Kidney (tissue), 14 donors: ENCODE results near the gene STK32B. TPM values are rescaled to one million over a fixed set of nuclear protein-coding genes. Genes with fewer than 3 reads are reported as not detected.

ENCODE experiments used
- DNase-seq, 5 donors: peaks; one replicate each; pipeline ENCODE4 v3.0.0-alpha.2; 2013 to 2020
- FAIRE-seq: peaks from 2 replicates; lab custom pipeline; 2012; peaks lifted over from hg19 to GRCh38; lab: Jason Lieb, UNC
- H3K27ac ChIP-seq, 2 donors: one replicate each; pipeline ENCODE4 v1.7.0; 2013; ENCODE audit warnings: low read depth in 2 of 2, low read length in 2 of 2, inconsistent platforms in 1 of 2
- H3K27me3 ChIP-seq: one replicate; pipeline ENCODE4 v1.7.1; 2013; ENCODE audit warnings: low read length, inconsistent platforms; ENCODE audit not compliant: control insufficient read depth, insufficient read depth
- H3K36me3 ChIP-seq, 3 donors: one replicate each; pipeline versions ENCODE4 v1.7.0 to v1.7.1; 2013; ENCODE audit warnings: low read length in 3 of 3, control low read depth in 1 of 3, inconsistent platforms in 1 of 3; ENCODE audit not compliant: insufficient read depth in 3 of 3, control insufficient read depth in 2 of 3
- H3K4me1 ChIP-seq, 3 donors: one replicate each; pipeline versions ENCODE4 v1.7.0 to v1.7.1; 2013; ENCODE audit warnings: low read length in 3 of 3, inconsistent platforms in 1 of 3, low read depth in 1 of 3; ENCODE audit not compliant: control insufficient read depth in 2 of 3, insufficient read depth in 2 of 3
- H3K4me3 ChIP-seq, 3 donors: one replicate each; pipeline versions ENCODE4 v1.7.0 to v1.8.1; 2013; ENCODE audit warnings: low read length in 3 of 3, control low read depth in 1 of 3, inconsistent platforms in 1 of 3
- H3K9ac ChIP-seq, 3 donors: one replicate each; pipeline versions ENCODE4 v1.7.0 to v1.7.1; 2013; ENCODE audit warnings: low read length in 3 of 3, control low read depth in 1 of 3, inconsistent platforms in 1 of 3
- H3K9me3 ChIP-seq, 3 donors: one replicate each; pipeline versions ENCODE4 v1.7.0 to v1.7.1; 2013; ENCODE audit warnings: low read length in 3 of 3, control low read depth in 1 of 3, inconsistent platforms in 1 of 3; ENCODE audit not compliant: control insufficient read depth in 2 of 3, insufficient read depth in 1 of 3
- intact Hi-C: fragments of 100-400 bp; cut with DNase I; formaldehyde crosslinking; loops from one replicate; pipeline ENCODE4 v1.11.1; 2022
- polyA plus RNA-seq: library from polyadenylated mRNA; stranded (reverse); fragments of 350-450 nt; fragmentation: Illumina TruSeq; extraction: RNeasy Lipid Tissue Mini Kit (QIAGEN cat#74804); gene quantifications from one replicate; pipeline ENCODE4 v1.2.3, GENCODE V29; 2014; ENCODE audit warnings: low read depth, low replicate concordance; ENCODE audit not compliant: insufficient read depth
- total RNA-seq: library from RNA; stranded (reverse); fragmentation: NEBNext Ultra II Directional; extraction: Animal tissue kit (Norgen Biotek cat#: 25700); gene quantifications from one replicate; pipeline ENCODE4 v1.2.1, GENCODE V29; 2021
- TF ChIP-seq, protein P1 (sequence below): IDR thresholded peaks from 3 replicates; pipeline ENCODE4 v1.5.1; 2012; ENCODE audit warnings: mild to moderate bottlenecking, moderate library complexity, borderline replicate concordance; ENCODE audit not compliant: insufficient read depth; ENCODE audit errors: extremely low read depth
- donor health status: control.
- donor health status: control.
- donor health status: control.
- donor health status: control.
- donor health status: control.
- donor health status: DM: yes; HTN: yes; CAD: no.
- donor health status: Normal renal cell carcinoma (clear cell type).

The STK32B gene
- total and polyA plus RNA-seq, 2 donors from 2014 or later = 18.1 to 18.2 TPM

DNA sequence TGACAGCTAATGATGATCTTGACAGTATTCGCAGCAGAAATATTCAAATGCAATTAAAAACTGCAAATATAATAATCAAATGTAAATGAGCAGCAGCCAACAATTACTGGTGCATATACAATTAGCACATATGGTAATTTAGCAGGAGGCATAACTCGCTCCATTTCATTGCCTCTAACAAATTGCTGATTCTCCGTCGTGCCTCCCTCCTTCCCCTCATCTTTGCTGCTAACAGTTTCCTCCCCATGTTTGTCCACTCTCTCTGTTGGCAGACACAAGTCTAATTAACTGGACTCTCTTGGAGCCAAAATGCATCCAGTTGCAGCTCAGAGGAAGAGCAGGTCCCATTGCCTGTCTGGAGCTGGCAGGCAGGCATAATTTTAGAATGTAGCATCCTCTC, 210.6 kb downstream of the STK32B start:
- intact Hi-C loops = no loop called here
- no peak overlapping the region for H3K4me3 ChIP-seq
- no peaks in the 10 kb centered on the region for H3K4me1 ChIP-seq
- H3K27ac ChIP-seq = no peak overlapping the region
- TF ChIP-seq, protein P1, sequence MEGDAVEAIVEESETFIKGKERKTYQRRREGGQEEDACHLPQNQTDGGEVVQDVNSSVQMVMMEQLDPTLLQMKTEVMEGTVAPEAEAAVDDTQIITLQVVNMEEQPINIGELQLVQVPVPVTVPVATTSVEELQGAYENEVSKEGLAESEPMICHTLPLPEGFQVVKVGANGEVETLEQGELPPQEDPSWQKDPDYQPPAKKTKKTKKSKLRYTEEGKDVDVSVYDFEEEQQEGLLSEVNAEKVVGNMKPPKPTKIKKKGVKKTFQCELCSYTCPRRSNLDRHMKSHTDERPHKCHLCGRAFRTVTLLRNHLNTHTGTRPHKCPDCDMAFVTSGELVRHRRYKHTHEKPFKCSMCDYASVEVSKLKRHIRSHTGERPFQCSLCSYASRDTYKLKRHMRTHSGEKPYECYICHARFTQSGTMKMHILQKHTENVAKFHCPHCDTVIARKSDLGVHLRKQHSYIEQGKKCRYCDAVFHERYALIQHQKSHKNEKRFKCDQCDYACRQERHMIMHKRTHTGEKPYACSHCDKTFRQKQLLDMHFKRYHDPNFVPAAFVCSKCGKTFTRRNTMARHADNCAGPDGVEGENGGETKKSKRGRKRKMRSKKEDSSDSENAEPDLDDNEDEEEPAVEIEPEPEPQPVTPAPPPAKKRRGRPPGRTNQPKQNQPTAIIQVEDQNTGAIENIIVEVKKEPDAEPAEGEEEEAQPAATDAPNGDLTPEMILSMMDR = no peak
- H3K9ac ChIP-seq = no peak overlapping the region
- peaks cover 0 to 2% (median 0%) of the 10 kb centered on the region in 3 donors for H3K9me3 ChIP-seq
- FAIRE-seq (no peak), DNase-seq (no peak)
- H3K36me3 ChIP-seq = no peaks in the 10 kb centered on the region
- no peaks in the 10 kb centered on the region for H3K27me3 ChIP-seq

DNA sequence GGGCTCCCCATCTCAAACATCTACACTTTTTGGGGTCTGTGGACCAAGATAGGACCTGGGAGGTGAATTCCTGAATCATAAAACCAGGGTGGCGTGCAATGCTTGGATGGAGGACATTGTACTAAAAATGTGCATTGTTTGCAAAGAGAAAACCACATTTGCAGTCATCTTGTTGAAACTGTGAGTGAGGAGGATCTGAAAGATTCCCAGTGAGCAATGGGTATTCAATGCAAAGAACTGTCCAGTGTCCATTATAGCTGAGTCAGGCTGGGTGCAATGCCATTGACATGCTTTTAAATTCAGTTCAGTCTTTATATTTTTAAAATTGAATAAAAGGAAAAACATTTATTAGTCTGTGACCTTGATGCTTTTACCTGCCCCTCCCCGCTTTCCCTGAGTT, 215.7 kb downstream of the STK32B start:
- DNase-seq (no peak), FAIRE-seq (no peak)
- TF ChIP-seq, protein P1 = no peak
- no peak overlapping the region for H3K4me3 ChIP-seq
- intact Hi-C loops = no loop called here
- no peak overlapping the region for H3K27ac ChIP-seq
- no peaks in the 10 kb centered on the region for H3K27me3 ChIP-seq
- H3K36me3 ChIP-seq = no peaks in the 10 kb centered on the region
- no peak overlapping the region for H3K9ac ChIP-seq
- no peaks in the 10 kb centered on the region for H3K9me3 ChIP-seq
- H3K4me1 ChIP-seq = no peaks in the 10 kb centered on the region

DNA sequence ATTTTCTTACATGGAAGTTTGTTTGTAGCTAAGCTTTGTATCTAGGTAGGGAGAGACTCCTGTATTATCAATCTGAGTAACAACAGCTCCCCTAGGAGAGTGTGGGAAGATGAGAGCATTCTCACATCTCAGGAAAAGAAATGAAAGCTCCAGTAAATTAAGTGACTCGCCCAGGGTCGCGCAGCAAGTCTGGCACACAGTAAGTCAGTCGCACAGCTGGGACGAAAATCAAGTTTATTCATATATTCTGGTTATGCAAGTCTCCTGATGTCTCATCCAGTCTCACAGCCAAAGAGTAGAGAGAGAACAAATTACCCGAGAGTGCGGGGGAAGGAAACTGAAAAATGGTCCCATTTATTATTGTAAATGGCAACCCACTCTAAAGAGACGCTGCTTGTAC, 216.1 kb downstream of the STK32B start:
- intact Hi-C loops = no loop called here
- Histone ChIP-seq H3K9ac (no peak overlapping the region), H3K27ac (no peak overlapping the region), H3K4me3 (no peak overlapping the region), H3K36me3 (no peaks in the 10 kb centered on the region), H3K27me3 (no peaks in the 10 kb centered on the region), H3K4me1 (no peaks in the 10 kb centered on the region), H3K9me3 (no peaks in the 10 kb centered on the region)
- FAIRE-seq (no peak), DNase-seq (no peak)
- TF ChIP-seq, protein P1 = no peak

DNA sequence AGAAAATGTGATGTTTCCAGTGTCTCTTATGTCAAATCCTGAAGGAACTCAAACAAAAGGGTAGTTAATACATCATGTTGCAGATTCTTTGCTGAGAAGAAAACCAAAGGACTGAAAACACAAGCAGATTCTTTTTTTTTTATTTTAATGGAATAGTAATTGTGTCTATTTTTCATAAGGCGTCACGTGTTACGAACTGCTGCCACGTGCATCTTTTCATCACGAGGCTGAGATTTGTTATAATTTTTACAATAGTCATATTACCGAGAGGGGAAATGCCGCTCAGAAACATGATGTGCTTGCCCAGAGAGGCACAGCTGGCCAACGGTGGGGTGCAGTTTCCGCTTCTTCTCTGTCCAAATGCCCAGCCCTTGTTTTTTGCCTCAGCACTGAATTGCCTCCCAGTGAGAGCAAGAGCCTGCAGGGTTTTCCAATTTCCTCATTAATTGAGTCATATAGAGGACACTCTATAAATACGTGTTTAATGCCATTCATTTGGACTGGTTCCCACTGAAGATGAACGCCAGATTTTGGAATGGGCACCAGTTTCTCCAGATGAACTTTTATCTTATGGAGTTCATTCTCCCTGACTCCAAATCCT, 225.3 kb downstream of the STK32B start:
- intact Hi-C loops = no loop called here
- H3K27me3 ChIP-seq = no peaks in the 10 kb centered on the region
- H3K36me3 ChIP-seq = no peaks in the 10 kb centered on the region
- no peak for FAIRE-seq
- no peak overlapping the region for H3K4me3 ChIP-seq
- no peak overlapping the region for H3K9ac ChIP-seq
- no peak for DNase-seq
- H3K4me1 ChIP-seq = no peaks in the 10 kb centered on the region
- H3K9me3 ChIP-seq = no peaks in the 10 kb centered on the region
- H3K27ac ChIP-seq = no peak overlapping the region
- TF ChIP-seq, protein P1 = no peak
